HepG2 (cell line): ENCODE results near the gene TM9SF4. TPM values are rescaled to one million over a fixed set of nuclear protein-coding genes. Genes with fewer than 3 reads are reported as not detected.
A peak's percentile ranks its signal among the peaks of the same experiment; 100 is the strongest.

Source experiments
- ATF5 ChIP-seq: sonication (generic); formaldehyde crosslinking; IDR thresholded peaks from 2 replicates; pipeline ENCODE4 v1.4.0; 2020; ENCODE audit warnings: mild to moderate bottlenecking, low read depth, missing genetic modification reagents
- DRAP1 ChIP-seq: IDR thresholded peaks from 2 replicates; pipeline ENCODE4 v1.6.1; 2016; ENCODE audit warnings: missing genetic modification reagents, missing compliant biosample characterization
- FOSL1 ChIP-seq: sonication (generic); formaldehyde crosslinking; IDR thresholded peaks from 2 replicates; pipeline ENCODE4 v1.9.0; 2021; ENCODE audit warnings: missing genetic modification reagents, borderline replicate concordance
- HIVEP1 ChIP-seq: sonication (generic); formaldehyde crosslinking; IDR thresholded peaks from 2 replicates; pipeline ENCODE4 v1.4.0; 2020; ENCODE audit warnings: mild to moderate bottlenecking, missing genetic modification reagents
- HMG20A ChIP-seq: IDR thresholded peaks from 2 replicates; pipeline ENCODE4 v1.6.1; 2016; ENCODE audit warnings: borderline replicate concordance
- HMGA1 ChIP-seq: sonication (generic); formaldehyde crosslinking; conservative IDR thresholded peaks from 2 replicates; pipeline ENCODE4 v1.4.0; 2020; ENCODE audit warnings: missing genetic modification reagents
- HNF1A ChIP-seq, 2 experiments: sonication (generic) in 1 of 2; formaldehyde crosslinking in 1 of 2; IDR thresholded peaks; 2 replicates each; pipeline versions ENCODE4 v1.4.0 to v1.6.1; 2016 to 2020; ENCODE audit warnings: borderline replicate concordance in 1 of 2, low read depth in 1 of 2, mild to moderate bottlenecking in 1 of 2, missing genetic modification reagents in 1 of 2
- SNAPC4 ChIP-seq: sonication (generic); formaldehyde crosslinking; IDR thresholded peaks from 2 replicates; pipeline ENCODE4 v1.4.0; 2020; ENCODE audit warnings: mild to moderate bottlenecking, missing genetic modification reagents
- ZNF12 ChIP-seq: sonication (generic); formaldehyde crosslinking; IDR thresholded peaks from 2 replicates; pipeline ENCODE4 v1.5.0; 2020; ENCODE audit warnings: missing genetic modification reagents
- ZNF205 ChIP-seq: IDR thresholded peaks from 2 replicates; pipeline ENCODE4 v1.6.1; 2018; ENCODE audit warnings: missing biosample characterization, missing genetic modification reagents
- ZNF512B ChIP-seq: sonication (generic); formaldehyde crosslinking; IDR thresholded peaks from 2 replicates; pipeline ENCODE4 v1.5.1; 2020; ENCODE audit warnings: missing genetic modification reagents, mild to moderate bottlenecking, borderline replicate concordance
- ZNF564 ChIP-seq: sonication (generic); formaldehyde crosslinking; IDR thresholded peaks from 2 replicates; pipeline ENCODE4 v1.8.1; 2023; ENCODE audit warnings: mild to moderate bottlenecking, missing genetic modification reagents
- ZNF704 ChIP-seq: sonication (generic); formaldehyde crosslinking; IDR thresholded peaks from 2 replicates; pipeline ENCODE4 v1.8.1; 2023; ENCODE audit warnings: mild to moderate bottlenecking, inconsistent platforms, moderate library complexity, missing genetic modification reagents, borderline replicate concordance
- ZNF768 ChIP-seq: sonication (generic); formaldehyde crosslinking; IDR thresholded peaks from 2 replicates; pipeline ENCODE4 v1.4.0; 2020; ENCODE audit warnings: missing genetic modification reagents
- polyA plus RNA-seq, 8 experiments: library from polyadenylated mRNA; depleted of rRNA in 3 of 8; stranded (reverse) in 7 of 8; unstranded in 1 of 8; fragments of >200 nt; fragmentation: Illumina TruSeq in 4 of 8; extraction: Trizol in 4 of 8; gene quantifications; 2 replicates each; pipeline versions ENCODE4 v1.2.1 to v1.2.3, GENCODE V29; 2011 to 2016; ENCODE audit warnings: low read depth in 4 of 8, missing spikeins in 1 of 8, mixed read lengths in 1 of 8; ENCODE audit not compliant: insufficient read depth in 1 of 8
- total RNA-seq, 5 experiments: library from RNA; depleted of rRNA; stranded (reverse); fragments of >200 nt; fragmentation: Illumina TruSeq; extraction: Trizol; gene quantifications; 2 replicates each; pipeline ENCODE4 v1.2.3, GENCODE V29; 2016; ENCODE audit warnings: low read depth in 1 of 5

Gene TM9SF4
- total and polyA plus RNA-seq, 2 of the 13 experiments (the other 11 are each of a cell fraction or from before 2014, with no cell fraction given) = 53.5 to 171 TPM

- TF ChIP-seq ZNF512B (CRISPR knock-in tag) (0 out of 2 replicates have a peak, but pooled peaks have one; percentile 65), ATF5 (CRISPR knock-in tag) (no peak), HIVEP1 (CRISPR knock-in tag) (no peak), ZNF704 (CRISPR knock-in tag) (no peak), HNF1A (IDR thresholded peaks at IDR 0.05; ENCODE audit: low read depth) (no peak), HNF1A (CRISPR knock-in tag; IDR thresholded peaks at IDR 0.05; ENCODE audit: borderline replicate concordance) (0 out of 2 replicates have a peak, but pooled peaks have one; percentile 42), ZNF564 (CRISPR knock-in tag) (no peak), ZNF205 (peak; percentile 92), HMG20A (CRISPR knock-in tag) (no peak; the same call in 1 of the 2 replicates), HMGA1 (CRISPR knock-in tag) (no peak), SNAPC4 (CRISPR knock-in tag) (no peak), DRAP1 (CRISPR knock-in tag) (peak; percentile 48; the same call in 1 of the 2 replicates), ZNF768 (CRISPR knock-in tag) (peak; percentile 46; the same call in 1 of the 2 replicates), FOSL1 (CRISPR knock-in tag) (0 out of 2 replicates have a peak, but pooled peaks have one; percentile 8), ZNF12 (CRISPR knock-in tag) (no peak)
These were observed 29.8 kb upstream of the TM9SF4 start (continued) for GRCh38 chr20:32079655-32080109.
